ENCODE results near the gene SBK1. TPM values are rescaled to one million over a fixed set of nuclear protein-coding genes. Genes with fewer than 3 reads are reported as not detected.

SBK1 gene
- total and polyA plus RNA-seq, 10 donors: 0.30 to 2.8 (median 1.7) TPM

DNA sequence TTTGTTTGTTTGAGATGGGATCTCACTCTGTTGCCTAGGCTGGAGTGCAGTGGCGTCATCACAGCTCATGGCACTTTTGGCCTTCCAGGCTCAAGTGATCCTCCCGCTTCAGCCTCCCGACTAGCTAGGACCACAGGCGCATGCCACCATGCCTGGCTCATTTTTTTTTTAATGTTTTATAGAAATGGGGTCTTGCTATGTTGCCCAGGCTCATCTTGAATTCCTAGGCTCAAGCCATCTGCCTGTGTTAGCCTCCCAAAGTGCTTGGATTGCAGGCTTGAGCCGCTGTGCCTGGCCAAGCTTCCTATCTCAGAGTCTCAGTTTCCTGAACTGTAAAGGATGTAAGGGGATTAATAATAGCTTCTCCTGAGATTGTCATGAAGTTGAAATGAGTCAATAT is 8.0 kb downstream of the SBK1 start:
- TF ChIP-seq, protein P1, sequence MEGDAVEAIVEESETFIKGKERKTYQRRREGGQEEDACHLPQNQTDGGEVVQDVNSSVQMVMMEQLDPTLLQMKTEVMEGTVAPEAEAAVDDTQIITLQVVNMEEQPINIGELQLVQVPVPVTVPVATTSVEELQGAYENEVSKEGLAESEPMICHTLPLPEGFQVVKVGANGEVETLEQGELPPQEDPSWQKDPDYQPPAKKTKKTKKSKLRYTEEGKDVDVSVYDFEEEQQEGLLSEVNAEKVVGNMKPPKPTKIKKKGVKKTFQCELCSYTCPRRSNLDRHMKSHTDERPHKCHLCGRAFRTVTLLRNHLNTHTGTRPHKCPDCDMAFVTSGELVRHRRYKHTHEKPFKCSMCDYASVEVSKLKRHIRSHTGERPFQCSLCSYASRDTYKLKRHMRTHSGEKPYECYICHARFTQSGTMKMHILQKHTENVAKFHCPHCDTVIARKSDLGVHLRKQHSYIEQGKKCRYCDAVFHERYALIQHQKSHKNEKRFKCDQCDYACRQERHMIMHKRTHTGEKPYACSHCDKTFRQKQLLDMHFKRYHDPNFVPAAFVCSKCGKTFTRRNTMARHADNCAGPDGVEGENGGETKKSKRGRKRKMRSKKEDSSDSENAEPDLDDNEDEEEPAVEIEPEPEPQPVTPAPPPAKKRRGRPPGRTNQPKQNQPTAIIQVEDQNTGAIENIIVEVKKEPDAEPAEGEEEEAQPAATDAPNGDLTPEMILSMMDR (IDR thresholded peaks at IDR 0.05 in 8 of 11, conservative IDR thresholded peaks at IDR 0.05 in 3 of 11): no peak
- TF ChIP-seq POLR2AphosphoS5 (IDR thresholded peaks at IDR 0.05) (no peak), POLR2A (IDR thresholded peaks at IDR 0.05) (no peak)
- no peak overlapping the region for H3K4me3 ChIP-seq
- peaks cover 0 to 17% (median 2%) of the 10 kb centered on the region in 6 donors for H3K4me1 ChIP-seq
- intact Hi-C loops (cut with DNase I; ENCODE audit: low total_unique reads): no loop called here
- no peaks in the 10 kb centered on the region for H3K36me3 ChIP-seq
- no peaks in the 10 kb centered on the region for H3K27me3 ChIP-seq (replicated peaks in 1 of 7)
- H3K9me3 ChIP-seq: no peaks in the 10 kb centered on the region
- DNase-seq: no peak
- H3K27ac ChIP-seq: no peak overlapping the region
- 88 to 98% (median 93%) methylated on average over 5 of the region's 5 CpGs for WGBS, 5 donors

DNA sequence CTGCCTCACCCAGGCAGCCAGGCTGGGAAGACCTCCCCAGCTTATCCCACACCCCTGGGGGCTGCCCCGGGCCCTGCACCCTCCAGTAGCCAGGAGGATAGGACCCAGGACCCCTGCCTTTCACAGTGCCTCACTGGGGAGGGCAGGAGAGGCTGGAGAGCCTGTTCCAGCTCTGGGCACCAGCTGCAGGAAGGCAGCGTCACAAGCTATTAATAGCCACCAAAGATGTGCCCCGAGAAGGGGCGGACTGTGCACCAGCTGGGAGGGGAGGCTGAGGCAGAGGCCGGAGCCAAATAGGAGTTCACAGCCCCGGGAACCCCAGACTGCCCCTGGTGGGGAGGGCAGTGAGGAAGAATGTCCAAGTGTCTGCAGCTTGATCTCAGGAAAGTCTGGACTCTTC is 8.8 kb downstream of the SBK1 start:
- intact Hi-C loops (cut with DNase I; ENCODE audit: low total_unique reads): no loop called here
- H3K4me3 ChIP-seq: no peak overlapping the region
- WGBS, 5 donors: 61 to 78% (median 67%) methylated on average over 6 of the region's 6 CpGs; no CpG with 5 or more reads in 1 of the 5 donors

DNA sequence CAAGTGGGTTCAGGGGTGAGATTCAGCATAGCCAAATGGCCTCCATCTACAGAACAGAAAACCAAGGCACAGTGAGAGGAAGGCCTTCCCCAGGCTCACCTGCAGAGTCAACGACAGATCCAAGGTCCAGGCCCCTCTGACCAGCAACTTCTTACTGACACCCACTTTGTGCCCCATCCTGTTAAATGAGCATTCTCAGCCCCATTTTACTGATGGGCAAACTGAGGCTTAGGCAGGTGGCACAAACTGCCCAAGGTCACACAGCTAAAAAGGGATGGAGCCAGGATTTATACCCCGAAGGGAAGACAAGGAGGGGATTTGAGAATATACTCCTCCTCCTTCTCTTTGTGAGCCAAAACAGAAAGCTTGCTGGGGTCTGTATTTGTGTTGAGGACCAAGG is 9.3 kb downstream of the SBK1 start:
- H3K36me3 ChIP-seq: no peaks in the 10 kb centered on the region
- H3K27me3 ChIP-seq (replicated peaks in 1 of 7): no peaks in the 10 kb centered on the region
- peaks cover 0 to 15% (median 2%) of the 10 kb centered on the region in 6 donors for H3K4me1 ChIP-seq
- H3K9me3 ChIP-seq: no peaks in the 10 kb centered on the region
- no peak overlapping the region for H3K27ac ChIP-seq
- intact Hi-C loops (cut with DNase I; ENCODE audit: low total_unique reads): no loop called here
- TF ChIP-seq POLR2AphosphoS5 (IDR thresholded peaks at IDR 0.05) (no peak), POLR2A (IDR thresholded peaks at IDR 0.05) (no peak)
- TF ChIP-seq, protein P1 (IDR thresholded peaks at IDR 0.05 in 8 of 11, conservative IDR thresholded peaks at IDR 0.05 in 3 of 11): no peak
- 80 to 91% (median 87%) methylated on average over 2 of the region's 2 CpGs for WGBS, 5 donors
- DNase-seq: no peak
- H3K4me3 ChIP-seq: no peak overlapping the region

More for the DNA sequence above, 8.8 kb downstream of the SBK1 start:
- no peak for TF ChIP-seq POLR2AphosphoS5 (IDR thresholded peaks at IDR 0.05)
- TF ChIP-seq, protein P1 (IDR thresholded peaks at IDR 0.05 in 8 of 11, conservative IDR thresholded peaks at IDR 0.05 in 3 of 11): no peak
- TF ChIP-seq POLR2A (IDR thresholded peaks at IDR 0.05): no peak
- Histone ChIP-seq H3K27ac (no peak overlapping the region), H3K36me3 (no peaks in the 10 kb centered on the region), H3K9me3 (no peaks in the 10 kb centered on the region), H3K4me1 (peaks cover 0 to 17% (median 2%) of the 10 kb centered on the region in 6 donors), H3K27me3 (replicated peaks in 1 of 7) (no peaks in the 10 kb centered on the region)
- DNase-seq: no peak

DNA sequence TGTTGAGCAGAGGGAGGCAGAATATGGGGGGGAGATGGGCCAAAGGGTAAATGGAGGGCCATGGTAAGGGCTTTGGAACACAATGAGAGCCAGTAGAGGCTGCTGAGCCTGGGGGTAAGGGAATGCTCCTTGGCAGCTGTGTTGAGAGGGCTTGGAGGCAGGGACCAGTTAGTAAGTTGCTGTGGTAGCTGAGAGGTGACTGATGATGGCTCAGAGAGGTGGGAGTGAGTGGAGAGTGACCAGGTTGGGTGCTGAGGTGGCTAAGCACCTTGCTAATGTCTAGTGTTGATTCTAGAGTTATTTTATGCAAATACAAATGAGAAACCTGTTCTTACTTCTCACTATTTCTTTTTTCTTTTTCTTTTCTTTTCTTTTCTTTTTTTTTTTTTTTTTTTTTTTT is 10.8 kb downstream of the SBK1 start:
- TF ChIP-seq POLR2A (IDR thresholded peaks at IDR 0.05) (no peak), POLR2AphosphoS5 (IDR thresholded peaks at IDR 0.05) (no peak)
- TF ChIP-seq, protein P1 (IDR thresholded peaks at IDR 0.05 in 8 of 11, conservative IDR thresholded peaks at IDR 0.05 in 3 of 11): no peak
- H3K27me3 ChIP-seq (replicated peaks in 1 of 7): no peaks in the 10 kb centered on the region

More for the DNA sequence above, 10.8 kb downstream of the SBK1 start:
- Histone ChIP-seq H3K4me1 (peaks cover 0 to under 1% (median 0%) of the 10 kb centered on the region in 6 donors), H3K36me3 (no peaks in the 10 kb centered on the region), H3K9me3 (no peaks in the 10 kb centered on the region), H3K27ac (no peak overlapping the region), H3K4me3 (no peak overlapping the region)
- intact Hi-C loops (cut with DNase I; ENCODE audit: low total_unique reads): no loop called here
- DNase-seq: no peak

Measured in spleen (tissue), 11 donors.